GM21447 (cell line): ENCODE measurements around the gene GGTA1.
"Not testable (repeated sequence)": the region's sequence is repeated elsewhere in the genome, so short reads cannot be mapped to it uniquely, and the experiment has no call there.

Experiments
- ATAC-seq: cut with Tn5 transposase; IDR thresholded peaks from one replicate; pipeline ENCODE4 v1.9.1; 2021; ENCODE audit not compliant: unreplicated experiment

GGTA1 gene

GRCh38 chr9:121463026-121463807 is 36.4 kb downstream of the GGTA1 start:
- no peak for ATAC-seq

- no peak for ATAC-seq
Observed at GRCh38 chr9:121459513-121459912, 40.1 kb downstream of the GGTA1 start.

GRCh38 chr9:121458449-121458848 is 41.2 kb downstream of the GGTA1 start:
- not testable (repeated sequence) for ATAC-seq

GRCh38 chr9:121455527-121456239 is 44.0 kb downstream of the GGTA1 start:
- ATAC-seq: no peak

- no peak for ATAC-seq
Observed at GRCh38 chr9:121454972-121455371, 44.7 kb downstream of the GGTA1 start.

- ATAC-seq: no peak
Observed at GRCh38 chr9:121453232-121453892, 46.3 kb downstream of the GGTA1 start.

GRCh38 chr9:121452085-121452484 is 47.6 kb downstream of the GGTA1 start:
- no peak for ATAC-seq

- no peak for ATAC-seq
Observed at GRCh38 chr9:121451586-121451985, 48.1 kb downstream of the GGTA1 start.

GRCh38 chr9:121450241-121450640 is 49.4 kb downstream of the GGTA1 start:
- ATAC-seq: no peak

- ATAC-seq: no peak
Observed at GRCh38 chr9:121449786-121450185, 49.9 kb downstream of the GGTA1 start.

GRCh38 chr9:121447321-121447834 is 52.3 kb downstream of the GGTA1 start:
- ATAC-seq: no peak

GRCh38 chr9:121445986-121446385 is 53.7 kb downstream of the GGTA1 start:
- ATAC-seq: no peak

- no peak for ATAC-seq
Observed at GRCh38 chr9:121443981-121444380, 55.7 kb downstream of the GGTA1 start.

- ATAC-seq: no peak
Observed at GRCh38 chr9:121441165-121441564, 58.5 kb downstream of the GGTA1 start.

- no peak for ATAC-seq
Observed at GRCh38 chr9:121439711-121440664, 59.7 kb downstream of the GGTA1 start.

- ATAC-seq: no peak
Observed at GRCh38 chr9:121439016-121439415, 60.6 kb downstream of the GGTA1 start.

GRCh38 chr9:121437891-121438290 is 61.8 kb downstream of the GGTA1 start:
- no peak for ATAC-seq

- ATAC-seq: not testable (repeated sequence)
Observed at GRCh38 chr9:121437046-121437445, 62.6 kb downstream of the GGTA1 start.

- no peak for ATAC-seq
Observed at GRCh38 chr9:121434969-121435368, 64.7 kb downstream of the GGTA1 start.

GRCh38 chr9:121427899-121428298 is 71.7 kb downstream of the GGTA1 start:
- ATAC-seq: no peak
